Stomach (tissue), 9 donors: ENCODE data around the gene GSTA5. TPM values are rescaled to one million over a fixed set of nuclear protein-coding genes. Genes with fewer than 3 reads are reported as not detected.
"Not testable (repeated sequence)": the region's sequence is repeated elsewhere in the genome, so short reads cannot be mapped to it uniquely, and the experiment has no call there.

Source experiments
- DNase-seq, 2 donors: peaks; one replicate each; pipeline versions ENCODE4 v3.0.0 to v3.0.0-alpha.2; 2013 to 2019
- H3K27ac ChIP-seq, 5 donors: fragments of 200-600 bp in 4 of 5; sonication (generic) in 4 of 5; one replicate each; pipeline ENCODE4 v1.5.1; 2013 to 2019; ENCODE audit warnings: mild to moderate bottlenecking in 1 of 5, moderate library complexity in 1 of 5
- H3K27me3 ChIP-seq, 3 donors: fragments of 200-600 bp; sonication (generic); one replicate each; pipeline ENCODE4 v1.5.1; 2017 to 2019; ENCODE audit warnings: mixed run types in 1 of 3
- H3K36me3 ChIP-seq, 4 donors: fragments of 200-600 bp; sonication (generic); 1 replicate in 3 of 4; 2 replicates in 1 of 4; pipeline ENCODE4 v1.5.1; 2016 to 2019
- H3K4me1 ChIP-seq, 4 donors: fragments of 200-600 bp; sonication (generic); one replicate each; pipeline ENCODE4 v1.5.1; 2016 to 2019
- H3K4me3 ChIP-seq, 4 donors: fragments of 200-600 bp; sonication (generic) in 3 of 4; one replicate each; pipeline ENCODE4 v1.5.1; 2016 to 2019; ENCODE audit warnings: mild to moderate bottlenecking in 1 of 4
- H3K9me3 ChIP-seq, 4 donors: fragments of 200-600 bp; sonication (generic); one replicate each; pipeline ENCODE4 v1.5.1; 2016 to 2019
- EP300 ChIP-seq: sonication (generic); formaldehyde crosslinking; IDR thresholded peaks from one replicate; pipeline ENCODE4 v1.6.1; 2017; ENCODE audit warnings: antibody characterized with exemption
- POLR2A ChIP-seq, 4 donors: fragments of 450-650 bp; IDR thresholded peaks; one replicate each; pipeline ENCODE4 v1.6.1; 2016; ENCODE audit warnings: antibody characterized with exemption in 4 of 4, control low read depth in 2 of 4, mild to moderate bottlenecking in 1 of 4, moderate library complexity in 1 of 4
- POLR2AphosphoS5 ChIP-seq, 3 donors: sonication (generic); formaldehyde crosslinking; IDR thresholded peaks; one replicate each; pipeline ENCODE4 v1.6.1; 2016; ENCODE audit warnings: antibody characterized with exemption in 3 of 3
- WGBS, 5 donors: extraction: QIAGEN DNeasy Blood & Tissue Kit in 3 of 5; methylation state at CpG; one replicate each; pipeline versions ENCODE4 v1.1.5 to v1.1.7; 2013 to 2018; 5-methylcytosine and 5-hydroxymethylcytosine counted together
- intact Hi-C: fragments of 100-400 bp; cut with DNase I; formaldehyde crosslinking; loops from one replicate; pipeline ENCODE4 v1.15.1; 2023; ENCODE audit warnings: low total_unique reads
- polyA plus RNA-seq, 3 donors: library from polyadenylated mRNA; stranded (reverse); fragments of 200-250 nt; gene quantifications; one replicate each; pipeline ENCODE4 v1.2.3, GENCODE V29; 2013
- total RNA-seq, 5 donors: library from RNA; depleted of rRNA; stranded (reverse); fragments of >200 nt; gene quantifications; one replicate each; pipeline versions ENCODE4 v1.1.0 to v1.2.3, GENCODE V29; 2014 to 2016
- TF ChIP-seq, protein P1 (sequence below), 7 experiments: fragments of 450-650 bp in 4 of 7; fragments of 200-600 bp in 3 of 7; sonication (generic) in 3 of 7; IDR thresholded peaks; one replicate each; pipeline ENCODE4 v1.5.1; 2016 to 2019; ENCODE audit warnings: antibody characterized with exemption in 7 of 7, control low read depth in 2 of 7, mild to moderate bottlenecking in 1 of 7
- donor health status: healthy with polysubstance abuse.
- donor health status: Bipolar disorder and iron deficiency.
- donor health status: healthy.

Gene GSTA5
- total and polyA plus RNA-seq, 8 donors: not detected

DNA sequence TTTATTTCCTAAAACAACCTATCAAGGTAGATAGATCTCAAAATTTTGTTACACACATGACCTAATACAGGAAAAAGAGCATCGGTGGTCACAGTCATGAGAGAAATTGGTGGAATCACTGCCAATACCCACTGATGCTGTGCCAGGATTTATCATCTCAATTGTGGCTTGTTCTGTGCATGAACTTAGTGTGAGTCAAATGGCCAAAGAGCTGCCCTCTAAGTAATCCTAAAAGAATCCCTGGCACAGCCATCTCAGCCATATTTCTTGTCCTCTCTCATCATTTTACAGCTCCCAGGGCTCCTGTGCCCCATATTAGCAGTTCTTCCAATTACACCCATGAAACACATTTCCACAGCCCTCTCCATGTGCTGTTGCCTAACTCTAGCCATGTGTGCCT lies 6.1 kb downstream of the GSTA5 start:
- Histone ChIP-seq H3K9me3 (no peaks in the 10 kb centered on the region), H3K4me1 (no peaks in the 10 kb centered on the region), H3K27ac (no peak overlapping the region), H3K27me3 (no peaks in the 10 kb centered on the region), H3K36me3 (no peaks in the 10 kb centered on the region), H3K4me3 (no peak overlapping the region)
- TF ChIP-seq POLR2A (IDR thresholded peaks at IDR 0.05) (no peak), EP300 (no peak), POLR2AphosphoS5 (IDR thresholded peaks at IDR 0.05) (no peak)
- TF ChIP-seq, protein P1, sequence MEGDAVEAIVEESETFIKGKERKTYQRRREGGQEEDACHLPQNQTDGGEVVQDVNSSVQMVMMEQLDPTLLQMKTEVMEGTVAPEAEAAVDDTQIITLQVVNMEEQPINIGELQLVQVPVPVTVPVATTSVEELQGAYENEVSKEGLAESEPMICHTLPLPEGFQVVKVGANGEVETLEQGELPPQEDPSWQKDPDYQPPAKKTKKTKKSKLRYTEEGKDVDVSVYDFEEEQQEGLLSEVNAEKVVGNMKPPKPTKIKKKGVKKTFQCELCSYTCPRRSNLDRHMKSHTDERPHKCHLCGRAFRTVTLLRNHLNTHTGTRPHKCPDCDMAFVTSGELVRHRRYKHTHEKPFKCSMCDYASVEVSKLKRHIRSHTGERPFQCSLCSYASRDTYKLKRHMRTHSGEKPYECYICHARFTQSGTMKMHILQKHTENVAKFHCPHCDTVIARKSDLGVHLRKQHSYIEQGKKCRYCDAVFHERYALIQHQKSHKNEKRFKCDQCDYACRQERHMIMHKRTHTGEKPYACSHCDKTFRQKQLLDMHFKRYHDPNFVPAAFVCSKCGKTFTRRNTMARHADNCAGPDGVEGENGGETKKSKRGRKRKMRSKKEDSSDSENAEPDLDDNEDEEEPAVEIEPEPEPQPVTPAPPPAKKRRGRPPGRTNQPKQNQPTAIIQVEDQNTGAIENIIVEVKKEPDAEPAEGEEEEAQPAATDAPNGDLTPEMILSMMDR (IDR thresholded peaks at IDR 0.05): no peak
- intact Hi-C loops: no loop called here
- DNase-seq: no peak
- WGBS, 5 donors: 84 to 94% (median 89%) methylated on average over 1 of the region's 1 CpG

DNA sequence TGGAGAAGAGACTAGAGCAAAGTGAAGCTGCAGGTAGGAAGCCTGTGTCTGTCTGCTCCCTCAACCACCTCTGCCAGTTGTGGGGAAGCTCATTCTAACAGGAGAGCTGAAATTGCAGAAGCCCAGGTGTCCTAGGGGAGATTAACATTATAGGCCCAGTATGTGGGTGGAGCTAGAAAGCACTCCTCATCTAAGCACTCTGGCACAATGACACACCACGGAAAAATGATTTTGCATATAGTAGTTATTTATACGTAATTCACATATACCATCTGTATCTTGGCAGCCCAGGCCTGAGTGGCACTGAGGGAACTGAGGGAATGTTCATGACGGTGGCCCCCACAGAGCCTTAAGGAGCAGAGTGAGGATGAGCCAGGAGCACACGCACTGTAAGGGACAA lies 9.7 kb downstream of the GSTA5 start:
- H3K9me3 ChIP-seq, H3K36me3 ChIP-seq, DNase-seq, intact Hi-C loops, H3K4me3 ChIP-seq, H3K4me1 ChIP-seq, H3K27me3 ChIP-seq, H3K27ac ChIP-seq: not testable (repeated sequence)
- 80 to 88% (median 85%) methylated on average over 4 of the region's 4 CpGs for WGBS, 5 donors

DNA sequence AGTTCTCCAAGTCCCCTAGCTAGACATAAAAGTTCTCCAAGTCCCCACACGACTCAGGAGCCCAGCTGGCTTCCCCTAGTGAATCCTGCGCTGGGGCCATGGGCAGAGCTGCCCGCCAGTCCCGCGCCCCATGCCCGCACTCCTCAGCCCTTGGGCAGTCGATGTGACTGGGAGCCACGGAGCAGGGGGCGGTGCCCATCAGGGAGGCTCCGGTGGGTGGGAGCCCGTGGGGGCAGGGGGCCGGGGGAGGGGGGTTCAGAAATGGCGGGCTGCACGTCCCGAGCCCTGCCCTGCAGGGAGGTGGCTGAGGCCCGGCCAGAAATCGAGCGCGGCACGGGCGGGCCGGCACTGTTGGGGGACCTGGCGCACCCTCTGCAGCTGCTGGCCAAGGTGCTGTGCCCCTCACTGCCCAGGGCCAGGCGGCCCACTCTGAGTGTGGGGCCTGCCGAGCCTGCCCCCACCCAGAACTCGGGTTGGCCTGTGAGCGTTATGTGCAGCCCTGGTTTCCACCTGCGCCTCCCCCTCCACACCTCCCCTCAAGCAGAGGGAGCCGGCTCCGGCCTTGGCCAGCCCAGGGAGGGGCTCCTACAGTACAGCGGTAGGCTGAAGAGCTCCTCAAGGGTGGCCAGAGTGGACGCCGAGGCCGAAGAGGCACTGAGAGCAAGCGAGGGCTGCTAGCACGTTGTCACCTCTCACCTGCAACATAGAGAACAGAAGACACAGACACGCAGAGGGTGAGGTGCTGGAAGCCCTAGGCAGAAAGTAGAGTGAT lies 11.4 kb downstream of the GSTA5 start:
- intact Hi-C loops: no loop called here
- no peak overlapping the region for H3K4me3 ChIP-seq
- H3K27me3 ChIP-seq: no peaks in the 10 kb centered on the region
- H3K4me1 ChIP-seq: no peaks in the 10 kb centered on the region
- no peak overlapping the region for H3K27ac ChIP-seq
- no peak for DNase-seq
- no peaks in the 10 kb centered on the region for H3K36me3 ChIP-seq
- TF ChIP-seq POLR2AphosphoS5 (IDR thresholded peaks at IDR 0.05) (no peak), POLR2A (IDR thresholded peaks at IDR 0.05) (no peak), EP300 (no peak)
- TF ChIP-seq, protein P1 (IDR thresholded peaks at IDR 0.05): no peak
- WGBS, 5 donors: 89 to 92% (median 91%) methylated on average over 35 to 37 of the region's 37 CpGs
- H3K9me3 ChIP-seq: no peaks in the 10 kb centered on the region

DNA sequence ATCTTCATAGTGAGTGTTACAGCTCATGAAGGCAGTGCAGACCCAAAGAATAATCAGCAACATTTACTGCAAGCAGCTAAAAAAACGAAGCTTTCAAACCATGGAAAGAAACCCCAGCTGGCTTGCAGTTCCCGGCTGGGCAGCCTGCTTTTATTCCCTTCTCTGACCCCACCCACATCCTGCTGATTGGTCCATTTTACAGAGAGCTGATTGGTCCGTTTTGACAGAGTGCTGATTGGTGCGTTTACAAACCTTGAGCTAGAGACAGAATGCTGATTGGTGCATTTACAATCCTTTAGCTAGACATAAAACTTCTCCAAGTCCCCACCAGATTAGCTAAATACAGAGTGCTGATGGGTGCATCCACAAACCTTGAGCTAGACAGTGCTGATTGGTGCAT lies 12.0 kb downstream of the GSTA5 start:
- H3K4me3 ChIP-seq, H3K4me1 ChIP-seq, H3K9me3 ChIP-seq, H3K36me3 ChIP-seq, H3K27me3 ChIP-seq, intact Hi-C loops, H3K27ac ChIP-seq, DNase-seq: not testable (repeated sequence)
- 79 to 92% (median 88%) methylated on average over 4 of the region's 4 CpGs for WGBS, 5 donors

DNA sequence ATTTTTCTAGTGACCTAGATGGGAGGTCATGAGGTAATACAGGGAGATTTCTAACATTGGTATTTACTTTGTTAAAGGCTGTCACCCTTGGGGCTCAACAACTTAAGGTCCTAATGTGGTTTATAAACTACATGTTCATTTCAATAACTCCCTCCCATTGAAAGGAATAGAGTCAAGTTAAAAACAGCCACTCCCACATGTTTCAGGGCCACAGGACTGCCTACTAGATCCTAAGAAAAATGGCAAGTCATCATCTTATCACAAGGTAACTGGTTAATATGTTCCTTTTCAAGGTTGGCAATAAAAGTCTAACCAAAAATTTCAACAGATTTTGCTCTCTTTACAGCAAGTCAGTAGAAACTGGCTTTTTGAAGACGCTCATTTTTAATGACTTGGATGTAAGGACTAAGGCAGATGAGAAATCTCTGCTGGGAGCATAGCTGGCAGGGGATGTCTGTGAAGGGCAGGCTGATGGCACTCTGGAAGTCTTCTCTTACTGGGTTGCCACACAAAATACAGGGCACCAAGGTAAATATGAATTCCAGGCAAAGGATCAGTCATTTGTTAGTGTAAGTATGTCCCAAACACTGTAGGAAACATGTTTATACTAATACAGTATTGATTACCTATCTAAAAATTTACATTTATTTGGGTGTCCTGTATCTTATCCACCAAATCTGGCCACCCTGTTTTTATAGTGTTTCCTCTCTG lies 13.4 kb downstream of the GSTA5 start:
- H3K9me3 ChIP-seq, H3K27me3 ChIP-seq, H3K4me1 ChIP-seq, H3K27ac ChIP-seq, DNase-seq, H3K36me3 ChIP-seq, intact Hi-C loops, H3K4me3 ChIP-seq: not testable (repeated sequence)
- WGBS, 5 donors: 91 to 100% (median 94%) methylated on average over 1 of the region's 1 CpG

DNA sequence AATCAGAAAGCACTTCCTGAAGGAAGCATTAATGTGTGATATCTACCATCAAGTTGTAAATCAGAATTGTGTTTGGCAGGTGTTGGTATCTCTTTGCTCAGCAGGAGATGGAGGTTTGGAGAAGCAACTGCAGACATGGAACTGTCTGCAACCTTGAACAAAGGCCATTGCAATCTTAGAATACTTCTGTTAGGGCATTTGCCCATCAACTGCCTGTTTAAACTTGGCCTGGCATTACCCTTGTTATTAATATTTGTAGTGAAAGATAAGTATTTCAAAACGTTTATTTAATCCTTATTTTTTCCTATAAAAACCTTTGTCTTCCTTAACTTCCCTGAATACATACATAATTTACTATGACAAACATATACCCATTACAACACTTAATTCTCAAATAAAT lies 14.1 kb downstream of the GSTA5 start:
- H3K4me3 ChIP-seq: no peak overlapping the region
- no peaks in the 10 kb centered on the region for H3K4me1 ChIP-seq
- peaks cover 0 to 7% (median 5%) of the 10 kb centered on the region in 4 donors for H3K9me3 ChIP-seq
- intact Hi-C loops: no loop called here
- TF ChIP-seq EP300 (no peak), POLR2AphosphoS5 (IDR thresholded peaks at IDR 0.05) (no peak), POLR2A (IDR thresholded peaks at IDR 0.05) (no peak)
- TF ChIP-seq, protein P1 (IDR thresholded peaks at IDR 0.05): no peak
- no peaks in the 10 kb centered on the region for H3K36me3 ChIP-seq
- 5 to 24% (median 18%) methylated on average over 1 of the region's 1 CpG for WGBS, 5 donors
- no peak overlapping the region for H3K27ac ChIP-seq
- no peak for DNase-seq
- H3K27me3 ChIP-seq: no peaks in the 10 kb centered on the region

DNA sequence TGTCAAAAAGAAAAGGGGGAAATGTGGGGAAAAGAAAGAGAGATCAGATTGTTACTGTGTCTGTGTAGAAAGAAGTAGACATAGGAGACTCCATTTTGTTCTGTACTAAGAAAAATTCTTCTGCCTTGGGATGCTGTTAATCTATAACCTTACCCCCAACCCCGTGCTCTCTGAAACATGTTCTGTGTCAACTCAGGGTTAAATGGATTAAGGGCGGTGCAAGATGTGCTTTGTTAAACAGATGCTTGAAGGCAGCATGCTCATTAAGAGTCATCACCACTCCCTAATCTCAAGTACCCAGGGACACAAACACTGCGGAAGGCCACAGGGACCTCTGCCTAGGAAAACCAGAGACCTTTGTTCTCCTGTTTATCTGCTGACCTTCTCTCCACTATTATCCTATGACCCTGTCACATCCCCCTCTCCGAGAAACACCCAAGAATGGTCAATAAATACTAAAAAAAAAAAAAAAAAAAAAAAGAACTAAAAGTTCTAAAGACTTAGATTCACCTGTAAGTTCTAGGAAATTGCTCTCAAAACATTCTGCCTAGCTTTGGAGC lies 14.6 kb downstream of the GSTA5 start:
- DNase-seq, H3K27me3 ChIP-seq, H3K27ac ChIP-seq, intact Hi-C loops, H3K4me3 ChIP-seq, H3K9me3 ChIP-seq, H3K36me3 ChIP-seq, H3K4me1 ChIP-seq: not testable (repeated sequence)
- 67 to 75% (median 74%) methylated on average over 4 of the region's 4 CpGs for WGBS, 5 donors

DNA sequence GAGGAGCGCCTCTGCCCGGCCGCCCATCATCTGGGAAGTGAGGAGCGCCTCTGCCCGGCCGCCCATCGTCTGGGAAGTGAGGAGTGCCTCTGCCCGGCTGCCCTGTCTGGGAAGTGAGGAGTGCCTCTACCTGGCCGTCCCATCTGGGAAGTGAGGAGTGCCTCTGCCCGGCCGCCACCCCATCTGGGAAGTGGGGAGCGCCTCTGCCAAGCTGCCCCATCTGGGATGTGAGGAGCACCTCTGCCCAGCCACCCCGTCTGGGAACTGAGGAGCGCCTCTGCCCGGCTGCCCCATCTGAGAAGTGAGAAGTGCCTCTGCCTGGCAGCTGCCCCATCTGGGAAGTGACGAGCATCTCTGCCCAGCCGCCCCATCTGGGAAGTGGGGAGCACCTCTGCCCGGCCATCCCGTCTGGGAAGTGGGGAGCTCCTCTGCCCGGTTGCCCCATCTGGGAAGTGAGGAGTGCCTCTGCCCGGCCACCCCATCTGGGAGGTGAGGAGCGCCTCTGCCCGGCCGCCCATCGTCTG lies 15.3 kb downstream of the GSTA5 start:
- 93 to 99% (median 97%) methylated on average over 10 to 25 of the region's 25 CpGs for WGBS, 5 donors
- H3K27me3 ChIP-seq, H3K36me3 ChIP-seq, H3K27ac ChIP-seq, intact Hi-C loops, H3K4me3 ChIP-seq, H3K4me1 ChIP-seq, H3K9me3 ChIP-seq, DNase-seq: not testable (repeated sequence)
